Activated T-cell treated with anti-CD3 and anti-CD28 coated beads, Interleukin-2, amount 50 U/mL, for 48 hours (primary cell): ENCODE measurements around the gene RNF220.

Experiments used
- DNase-seq, 2 experiments: peaks; one replicate each; pipeline ENCODE4 v3.0.0-alpha.2; 2020

The RNF220 gene

DNA sequence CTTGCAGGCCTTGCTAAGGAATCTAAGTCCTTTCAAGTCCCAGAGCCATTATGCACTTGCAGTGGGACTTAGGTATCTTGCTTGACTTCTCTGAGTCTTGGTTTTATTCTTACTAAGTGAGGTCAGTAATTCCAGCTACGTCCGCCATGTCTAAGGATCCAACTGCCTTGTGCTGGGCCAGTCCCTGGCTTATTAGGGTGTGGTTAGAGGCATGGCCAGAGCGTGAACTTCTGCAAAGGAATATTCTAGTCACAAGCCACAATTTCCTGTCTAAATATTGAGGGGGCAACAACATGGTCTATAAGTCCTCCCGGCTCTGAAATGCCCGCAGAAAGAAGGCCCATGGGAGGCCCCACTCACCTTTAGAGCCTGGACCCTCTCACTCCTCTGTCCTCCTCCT lies 186.3 kb downstream of the RNF220 start:
- no peak for DNase-seq

DNA sequence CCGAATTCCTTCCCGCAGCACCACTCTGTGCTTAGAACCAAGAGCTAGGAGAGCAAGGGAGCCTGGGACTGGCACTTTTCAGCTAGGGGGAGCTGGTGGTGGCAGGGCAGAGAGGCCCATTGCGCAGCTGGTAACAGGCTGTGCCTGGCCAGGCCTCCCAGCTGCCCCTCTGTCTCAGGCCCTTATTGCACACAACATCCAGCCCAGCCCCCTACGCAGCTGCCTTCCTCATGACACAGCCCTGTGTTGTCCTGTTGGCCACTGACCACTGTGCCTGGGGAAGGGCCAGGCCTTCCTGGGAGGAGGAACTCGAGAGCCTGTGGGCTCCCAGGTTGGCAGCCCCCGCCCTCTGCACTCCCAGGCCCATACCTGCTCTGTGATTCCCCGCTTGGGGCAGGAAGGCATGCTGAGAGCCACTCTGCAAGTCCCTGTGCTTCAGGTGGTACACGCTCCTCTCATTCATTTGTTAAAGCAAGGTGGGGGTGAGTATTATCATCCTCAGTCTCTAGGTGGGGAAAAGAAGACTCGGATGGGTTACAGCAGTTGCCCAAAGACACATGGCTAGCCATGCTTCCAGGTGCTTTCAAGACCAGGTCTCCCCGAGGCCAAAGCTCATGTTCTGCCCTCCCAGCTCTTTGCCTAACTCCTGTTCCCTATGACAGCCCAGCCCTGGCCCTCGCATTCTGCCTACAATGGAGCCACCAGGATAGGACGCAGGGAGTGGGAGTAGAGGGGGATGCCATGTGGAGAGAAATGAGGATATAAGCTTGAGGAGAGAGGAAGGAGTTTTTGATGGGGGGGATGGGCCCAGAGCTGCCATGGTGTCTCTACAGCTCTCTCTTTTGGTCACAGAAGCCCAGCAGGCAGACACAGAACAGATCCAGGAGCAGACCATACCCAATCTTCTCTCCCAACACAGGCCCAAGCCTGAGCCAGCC lies 187.4 kb downstream of the RNF220 start:
- no peak for DNase-seq

- DNase-seq, result no peak
Measured at GRCh38 chr1:44594353-44594752, 189.3 kb downstream of the RNF220 start.

DNA sequence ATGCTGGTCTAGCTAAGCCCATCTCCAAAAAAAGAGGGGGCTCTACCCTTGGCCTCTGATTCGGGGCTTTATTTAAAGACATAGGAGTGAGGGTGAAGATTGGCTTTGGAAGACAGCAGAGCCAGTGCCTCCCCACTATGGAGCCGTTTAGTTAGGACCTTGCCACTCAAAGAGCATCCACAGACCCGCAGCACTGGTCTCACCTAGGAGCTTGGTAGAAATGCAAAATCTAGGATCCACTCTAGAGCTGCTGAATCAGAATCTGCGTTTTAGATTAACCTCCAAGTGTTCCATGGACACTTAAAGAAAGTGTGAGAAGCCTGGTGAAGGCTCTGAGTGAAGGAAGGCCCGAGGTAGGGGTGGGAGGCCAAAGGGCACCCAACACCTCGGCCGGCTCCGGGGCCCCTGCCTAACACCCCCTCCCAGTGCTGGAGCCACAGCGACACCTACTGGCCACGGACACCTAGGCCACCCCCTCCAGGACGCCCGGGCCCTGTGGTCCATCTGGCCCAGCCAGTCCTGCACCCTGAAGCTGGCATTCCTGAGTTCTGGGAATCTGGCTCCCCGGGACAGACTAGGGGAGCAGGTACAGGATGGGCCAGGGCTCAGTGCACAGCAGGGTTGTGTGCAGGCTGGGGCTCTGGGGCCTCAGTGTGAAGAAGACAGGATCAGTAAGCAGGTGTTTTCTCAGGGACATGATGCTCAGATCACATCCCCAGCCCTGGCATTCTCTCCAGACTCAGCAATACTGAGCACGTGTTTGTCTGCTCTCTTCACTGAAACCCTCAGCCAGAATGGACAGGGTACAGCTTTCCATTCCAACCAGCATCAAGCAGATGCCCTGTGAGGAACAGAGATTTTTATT lies 190.0 kb downstream of the RNF220 start:
- DNase-seq, result peak; percentile 86 to 87

- no peak for DNase-seq
Measured at GRCh38 chr1:44596511-44596910, 191.5 kb downstream of the RNF220 start.

DNA sequence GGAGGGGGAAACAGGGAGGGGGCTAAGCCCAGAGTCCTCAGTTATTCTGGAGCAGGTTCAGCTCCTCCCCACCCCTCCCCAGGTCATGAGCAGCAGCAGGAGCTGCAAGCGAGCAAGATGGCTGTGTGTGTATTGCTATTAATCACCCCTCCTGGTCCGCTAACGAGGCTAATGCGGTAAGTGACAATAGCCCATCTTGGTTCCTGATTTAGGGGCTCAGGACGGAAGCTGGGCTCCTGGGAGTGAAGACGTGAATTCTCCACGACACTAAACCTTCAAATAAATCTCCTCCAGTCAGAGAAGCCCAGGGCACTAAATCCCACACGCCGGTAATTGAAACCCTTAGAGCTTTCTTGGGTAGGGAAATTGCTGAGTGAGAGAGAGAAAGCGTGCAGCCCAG lies 193.1 kb downstream of the RNF220 start:
- DNase-seq, result no peak

- no peak for DNase-seq
Measured at GRCh38 chr1:44602634-44603628, 197.9 kb downstream of the RNF220 start.

DNA sequence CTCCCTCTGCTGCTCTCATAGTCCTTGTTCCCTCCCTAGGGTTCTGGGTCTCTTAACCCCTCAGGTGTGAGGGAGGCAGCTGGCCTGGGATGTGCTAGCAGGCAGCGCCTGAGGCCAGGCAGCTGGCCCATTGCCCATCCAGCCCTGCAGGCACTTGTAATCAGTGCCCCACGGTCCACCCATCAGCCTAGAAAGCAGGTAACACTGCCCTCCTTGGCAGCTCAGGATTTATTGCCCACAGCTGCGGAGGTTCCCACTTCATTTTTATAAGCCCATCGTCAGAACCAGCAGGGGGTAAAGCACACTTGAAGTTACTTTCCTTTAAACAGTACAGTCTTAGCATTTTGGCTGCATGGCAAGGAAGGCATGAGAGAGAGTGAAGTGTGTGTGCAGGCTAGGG lies 198.7 kb downstream of the RNF220 start:
- DNase-seq, result no peak

GRCh38 chr1:44604157-44604955 lies 199.3 kb downstream of the RNF220 start:
- DNase-seq, result no peak

- no peak for DNase-seq
Measured at GRCh38 chr1:44605914-44606615, 201.0 kb downstream of the RNF220 start.

DNA sequence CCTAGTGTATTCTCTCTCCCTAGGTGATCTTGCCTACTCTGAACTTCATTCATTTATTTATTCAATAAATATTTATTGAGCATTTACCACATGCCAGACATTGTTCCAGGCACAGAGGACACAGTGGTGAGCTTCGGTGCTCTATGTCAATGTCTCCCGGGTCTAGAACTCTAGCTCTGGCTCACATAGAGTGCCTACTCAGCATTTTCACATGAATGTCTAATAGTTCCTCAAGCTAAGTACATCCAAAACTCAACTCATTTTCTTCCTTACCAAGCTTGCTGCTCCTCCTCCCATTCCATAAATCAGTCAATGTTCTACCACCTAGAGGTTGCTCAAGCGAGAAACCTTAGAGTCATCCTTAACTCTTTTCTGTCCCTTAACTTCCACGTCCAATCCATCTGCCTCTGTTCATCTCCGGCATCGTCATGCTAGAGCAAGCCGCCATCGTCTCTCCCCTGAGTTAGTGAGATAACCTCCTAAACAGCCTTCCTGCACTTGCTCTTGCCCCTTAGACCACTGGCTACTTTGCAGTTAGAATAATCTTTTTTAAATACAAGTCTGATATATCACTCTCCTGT lies 201.7 kb downstream of the RNF220 start:
- no peak for DNase-seq

GRCh38 chr1:44608141-44608540 lies 203.1 kb downstream of the RNF220 start:
- no peak for DNase-seq

GRCh38 chr1:44609412-44609767 lies 204.3 kb downstream of the RNF220 start:
- peak; percentile 39 to 45 for DNase-seq

DNA sequence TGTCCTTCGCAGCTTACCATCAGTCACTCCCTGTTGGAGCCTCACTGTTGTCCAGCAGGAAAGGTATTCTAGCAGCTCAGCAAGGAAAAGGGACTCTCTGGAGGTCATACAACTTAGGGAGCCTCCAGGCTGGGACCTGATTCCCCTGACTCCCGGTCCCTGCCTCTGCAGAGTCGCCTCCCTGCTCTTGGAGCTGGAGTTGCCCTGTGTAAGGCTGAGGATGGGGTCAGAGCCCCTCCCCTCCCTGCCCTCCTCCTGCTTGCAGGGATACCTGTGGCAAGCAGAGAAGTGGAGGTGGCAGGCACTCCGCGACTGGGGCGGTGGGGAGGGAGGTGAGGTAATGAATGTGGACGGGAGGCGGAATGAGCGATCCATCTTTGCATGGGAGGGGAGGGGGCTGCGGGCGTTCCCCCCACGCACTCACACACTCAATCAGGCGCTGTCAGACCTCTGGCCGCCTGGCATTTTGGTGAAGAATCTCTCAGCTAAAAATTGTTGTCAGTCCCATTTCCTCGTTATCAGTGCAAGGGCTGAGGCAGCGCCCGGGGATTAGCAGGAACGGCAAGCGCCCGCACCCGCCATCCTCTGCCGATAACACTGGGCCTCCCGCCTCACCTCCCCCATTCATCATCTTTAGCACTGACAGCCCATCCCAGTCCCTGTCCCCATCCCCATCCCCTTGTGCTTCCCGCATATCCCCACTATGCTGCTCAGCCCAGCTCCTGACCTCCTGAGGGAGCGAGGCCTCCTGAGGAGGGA lies 204.9 kb downstream of the RNF220 start:
- DNase-seq, result no peak

GRCh38 chr1:44610527-44611148 lies 205.6 kb downstream of the RNF220 start:
- no peak for DNase-seq

GRCh38 chr1:44611419-44611818 lies 206.4 kb downstream of the RNF220 start:
- no peak for DNase-seq

- no peak for DNase-seq
Measured at GRCh38 chr1:44611866-44612265, 206.8 kb downstream of the RNF220 start.

- DNase-seq, result no peak
Measured at GRCh38 chr1:44613941-44614340, 208.9 kb downstream of the RNF220 start.

DNA sequence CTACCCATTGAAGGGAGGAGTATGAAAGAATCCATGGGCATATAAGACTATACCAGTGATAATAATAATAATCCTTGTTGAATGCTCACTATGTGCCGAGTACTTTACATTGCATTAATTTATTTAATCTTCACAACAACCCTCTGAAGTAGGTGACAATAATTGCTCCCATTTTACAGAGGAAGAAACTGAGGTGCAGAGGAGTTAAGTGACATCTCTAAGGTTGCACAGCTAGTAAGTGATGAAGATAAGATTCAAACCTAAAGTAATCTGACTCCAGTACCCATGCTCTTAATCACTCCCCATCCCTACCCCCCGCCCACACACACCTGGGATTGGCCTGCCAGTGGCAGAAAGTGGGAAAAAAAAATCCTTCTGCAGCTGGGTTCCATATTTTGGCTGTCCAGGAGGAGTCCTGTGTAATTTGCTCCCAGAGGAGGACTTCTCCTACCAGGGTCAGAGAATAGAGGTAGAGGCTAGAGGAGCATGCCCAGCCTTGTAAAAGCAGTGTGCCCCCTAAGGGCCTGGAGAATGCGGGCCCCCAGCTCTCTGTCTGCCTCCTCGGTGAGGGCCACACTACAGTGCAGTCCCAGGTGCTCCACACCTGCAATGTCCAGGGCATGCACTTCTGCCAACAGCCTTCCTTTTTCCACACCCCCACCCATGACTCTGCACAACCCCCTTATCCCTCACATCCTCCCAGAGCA lies 211.4 kb downstream of the RNF220 start:
- no peak for DNase-seq
